HCT116 (cell line): Measurements from ENCODE around the gene CAMK1D. TPM values are rescaled to one million over a fixed set of nuclear protein-coding genes. Genes with fewer than 3 reads are reported as not detected.
A peak's percentile ranks its signal among the peaks of the same experiment; 100 is the strongest.

ENCODE experiments used
- ATAC-seq: fragments of 200-7000 bp; cut with Tn5 transposase; 2 replicates; pipeline ENCODE4 v1.9.1; 2020; ENCODE audit warnings: mild to moderate bottlenecking, moderate library complexity
- BruUV-seq: library from RNA; stranded (reverse); fragments of 400-500 nt; replicated peaks from 2 replicates; lab custom pipeline; 2021; lab: Mats Ljungman, UMichigan
- CTCF ChIA-PET: fragments of 300-600 bp; sonication (Branson Sonifier 250); formaldehyde crosslinking; loops from one replicate; lab custom pipeline; 2021; ENCODE audit warnings: antibody characterized with exemption; lab: Charles Lee
- POLR2A ChIA-PET: fragments of 300-600, 350-600 bp; sonication (Branson Sonifier 250); formaldehyde crosslinking; loops from one replicate; lab custom pipeline; 2021; ENCODE audit warnings: antibody characterized with exemption; lab: Charles Lee
- RAD21 ChIA-PET, 2 experiments: fragments of 300-600 bp; sonication (Branson Sonifier 250); formaldehyde crosslinking; loops; one replicate each; lab custom pipeline; 2023; ENCODE audit warnings: low total read pairs in 2 of 2; ENCODE audit not compliant: uncharacterized antibody in 2 of 2, unreplicated experiment in 2 of 2, low non-redundant PET in 1 of 2; lab: Charles Lee
- DNase-seq: peaks from one replicate; pipeline ENCODE4 v3.0.0-alpha.2; 2010; ENCODE audit warnings: low read depth, low spot score
- H2AFZ ChIP-seq: fragments of 200-600 bp; shearing (Covaris generic), sonication (generic); 2 replicates; pipeline ENCODE4 v1.6.1; 2017; ENCODE audit warnings: low read depth, mixed run types, mixed read lengths, antibody characterized with exemption, low read length; ENCODE audit not compliant: poor library complexity, severe bottlenecking
- H3K27ac ChIP-seq: 2 replicates; pipeline ENCODE4 v1.5.1; 2012; ENCODE audit warnings: low read depth, low read length
- H3K27me3 ChIP-seq: fragments of 200-600 bp; sonication (generic); 2 replicates; pipeline ENCODE4 v1.6.1; 2016; ENCODE audit warnings: mixed run types, low read length, mixed read lengths; ENCODE audit not compliant: insufficient read depth
- H3K36me3 ChIP-seq, 2 experiments: fragments of 200-500 bp in 1 of 2; fragments of 200-600 bp in 1 of 2; sonication (Bioruptor generic) in 1 of 2; sonication (generic) in 1 of 2; 2 replicates each; pipeline versions ENCODE4 v1.5.1 to v1.6.1; 2014 to 2016; ENCODE audit warnings: low read length in 2 of 2, inconsistent platforms in 1 of 2, mixed read lengths in 1 of 2, mixed run types in 1 of 2; ENCODE audit not compliant: insufficient read depth in 2 of 2, control insufficient read depth in 1 of 2
- H3K4me1 ChIP-seq, 2 experiments: fragments of 200-600 bp in 1 of 2; sonication (generic) in 1 of 2; 2 replicates each; pipeline versions ENCODE4 v1.5.1 to v1.6.1; 2012 to 2017; ENCODE audit warnings: low read length in 2 of 2, inconsistent platforms in 1 of 2, mild to moderate bottlenecking in 1 of 2, mixed read lengths in 1 of 2, mixed run types in 1 of 2, moderate library complexity in 1 of 2; ENCODE audit not compliant: insufficient read depth in 2 of 2, control insufficient read depth in 1 of 2
- H3K4me2 ChIP-seq: fragments of 200-600 bp; sonication (generic); 2 replicates; pipeline ENCODE4 v1.6.1; 2017; ENCODE audit warnings: mixed run types, low read length, mixed read lengths
- H3K4me3 ChIP-seq, 2 experiments: fragments of 200-600 bp in 1 of 2; sonication (generic) in 1 of 2; replicated peaks in 1 of 2; 2 replicates each; pipeline ENCODE4 v1.5.1; 2011 to 2016; ENCODE audit warnings: low read length in 2 of 2, control low read depth in 1 of 2, low read depth in 1 of 2, mild to moderate bottlenecking in 1 of 2, mixed read lengths in 1 of 2, mixed run types in 1 of 2
- H3K79me2 ChIP-seq: fragments of 200-600 bp; sonication (generic); 2 replicates; pipeline ENCODE4 v1.6.1; 2017; ENCODE audit warnings: mild to moderate bottlenecking, mixed run types, low read length, moderate library complexity, mixed read lengths; ENCODE audit not compliant: insufficient read depth
- H3K9ac ChIP-seq: fragments of 200-600 bp; sonication (generic); 2 replicates; pipeline ENCODE4 v1.6.1; 2016; ENCODE audit warnings: low read length, mixed read lengths
- H3K9me2 ChIP-seq: fragments of 200-600 bp; sonication (generic), shearing (Covaris generic); 2 replicates; pipeline ENCODE4 v1.6.1; 2017; ENCODE audit warnings: mixed run types, mild to moderate bottlenecking, moderate library complexity; ENCODE audit not compliant: insufficient read depth
- H3K9me3 ChIP-seq, 2 experiments: fragments of 200-500 bp in 1 of 2; fragments of 200-600 bp in 1 of 2; sonication (Bioruptor generic) in 1 of 2; sonication (generic) in 1 of 2; 2 replicates each; pipeline ENCODE4 v1.6.1; 2014 to 2017; ENCODE audit warnings: low read length in 2 of 2, mixed read lengths in 2 of 2, inconsistent platforms in 1 of 2, low read depth in 1 of 2, mild to moderate bottlenecking in 1 of 2, mixed run types in 1 of 2, moderate library complexity in 1 of 2; ENCODE audit not compliant: control insufficient read depth in 1 of 2, insufficient read depth in 1 of 2
- H4K20me1 ChIP-seq: fragments of 200-600 bp; sonication (generic), shearing (Covaris generic); 2 replicates; pipeline ENCODE4 v1.6.1; 2017; ENCODE audit warnings: mixed run types, mild to moderate bottlenecking, moderate library complexity; ENCODE audit not compliant: insufficient read depth
- CEBPB ChIP-seq: IDR thresholded peaks from 2 replicates; pipeline ENCODE4 v1.6.1; 2012; ENCODE audit warnings: low read depth
- ELF1 ChIP-seq: IDR thresholded peaks from 2 replicates; pipeline ENCODE4 v1.6.1; 2012; ENCODE audit warnings: low read depth, borderline replicate concordance
- EZH2 ChIP-seq: fragments of 200-600 bp; sonication (generic); IDR thresholded peaks from 2 replicates; pipeline ENCODE4 v1.6.1; 2017; ENCODE audit warnings: antibody characterized with exemption, mixed run types
- RAD21 ChIP-seq: IDR thresholded peaks from 2 replicates; pipeline ENCODE4 v1.6.1; 2012; ENCODE audit warnings: low read depth, mild to moderate bottlenecking
- intact Hi-C: fragments of 100-400 bp; cut with micrococcal nuclease; formaldehyde crosslinking; loops from 2 replicates; pipeline ENCODE4 v1.10.0; 2022
- total RNA-seq: library from RNA; stranded (reverse); gene quantifications from one replicate; pipeline ENCODE4 v1.2.1, GENCODE V29; 2021; ENCODE audit not compliant: unreplicated experiment
- TF ChIP-seq, protein P1 (sequence below): IDR thresholded peaks from 2 replicates; pipeline ENCODE4 v1.6.1; 2012

The CAMK1D gene
- total RNA-seq, 1 experiment from 2014 or later = 9.6 TPM

DNA sequence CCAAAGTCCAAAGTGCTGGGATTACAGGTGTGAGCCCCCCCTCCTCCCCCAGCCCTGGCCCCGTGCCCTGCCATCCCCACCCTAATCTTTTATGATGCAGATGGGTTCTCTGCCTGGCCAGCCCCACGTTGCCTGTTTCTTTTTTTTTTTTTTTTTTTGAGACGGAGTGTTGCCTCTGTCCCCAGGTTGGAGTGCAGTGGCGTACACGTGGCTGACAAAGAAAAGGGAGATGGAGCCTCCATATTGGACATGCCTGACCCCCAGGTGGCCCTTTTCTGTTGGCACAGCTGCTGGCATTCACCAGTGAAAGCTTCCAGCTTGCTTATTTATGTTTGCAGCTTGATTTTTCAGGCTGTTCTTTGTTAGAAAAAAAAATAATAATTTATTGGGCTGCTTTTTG lies 416.9 kb downstream of the CAMK1D start:
- POLR2A ChIA-PET = no interaction called here

DNA sequence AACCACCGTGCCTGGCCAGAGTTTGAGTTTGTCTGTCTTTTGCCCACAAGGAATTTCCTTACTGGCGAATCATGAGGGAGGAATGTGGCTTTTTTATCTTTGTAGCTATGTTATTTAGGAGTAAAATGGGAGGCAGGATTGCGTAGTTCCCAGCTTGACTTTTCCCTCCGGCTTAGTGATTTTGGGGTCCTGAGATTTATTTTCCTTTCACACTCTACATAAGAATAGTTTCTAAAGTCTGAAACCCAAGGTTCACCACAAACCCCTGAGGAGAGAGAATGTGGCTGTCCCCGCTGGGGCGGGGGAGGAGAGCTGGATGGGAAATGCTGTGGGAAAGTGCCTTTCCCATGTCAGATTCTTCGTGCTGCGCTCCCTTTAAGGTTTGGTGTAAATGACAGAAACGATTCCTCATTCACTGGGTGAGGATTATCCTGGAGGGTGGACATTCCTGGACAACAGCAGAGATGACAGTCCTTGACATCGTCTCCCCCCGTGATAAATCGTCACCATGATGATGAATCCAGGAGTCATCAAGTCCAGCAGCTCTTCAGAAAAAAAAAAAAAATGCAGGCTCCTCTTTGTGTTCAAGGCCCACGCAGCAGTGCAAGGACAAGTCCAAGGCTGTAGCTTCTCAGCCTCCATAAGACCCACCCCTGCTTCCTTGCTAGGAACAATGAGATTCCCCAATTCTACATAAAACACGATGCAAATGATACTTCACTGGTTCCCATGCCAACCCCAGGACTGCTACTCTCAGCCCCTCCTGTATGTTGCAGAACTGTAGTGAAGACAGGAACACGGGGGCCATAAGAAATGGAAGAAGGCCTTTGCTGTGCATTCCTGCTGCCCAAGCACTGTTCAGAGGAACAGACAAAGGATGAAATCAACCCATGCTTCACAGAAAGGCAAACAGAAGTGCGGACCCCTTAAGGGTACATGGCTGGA lies 419.1 kb downstream of the CAMK1D start:
- Histone ChIP-seq H3K9me3 (no peaks in the 10 kb centered on the region), H3K4me3 (no peak overlapping the region), H3K27ac (no peak overlapping the region), H3K4me2 (peak overlapping the region; percentile 27; the same call in 1 of the 2 replicates), H3K9ac (no peak overlapping the region), H3K9me2 (no peaks in the 10 kb centered on the region), H3K36me3 (no peaks in the 10 kb centered on the region), H3K27me3 (no peaks in the 10 kb centered on the region), H3K79me2 (no peaks in the 10 kb centered on the region), H3K4me1 (peaks cover 0 to 5% of the 10 kb centered on the region in 2 experiments; a peak in 1 of 4 replicates), H4K20me1 (no peaks in the 10 kb centered on the region), H2AFZ (no peak overlapping the region)
- ChIA-PET CTCF (interaction anchor here (1.4 kb wide), 1 partner anchor 14 kb away, joined by 4 read pairs; no protein-coding TSS in a partner anchor), POLR2A (no interaction called here), RAD21 (no interaction called here)
- no TSS peak for BruUV-seq
- TF ChIP-seq CEBPB = no peak
- TF ChIP-seq EZH2 = no peak
- intact Hi-C loops = no loop called here
- no peak for ATAC-seq
- no peak for DNase-seq

More for the DNA sequence above, 416.9 kb downstream of the CAMK1D start:
- TF ChIP-seq RAD21 (no peak), ELF1 (no peak)
- TF ChIP-seq, protein P1, sequence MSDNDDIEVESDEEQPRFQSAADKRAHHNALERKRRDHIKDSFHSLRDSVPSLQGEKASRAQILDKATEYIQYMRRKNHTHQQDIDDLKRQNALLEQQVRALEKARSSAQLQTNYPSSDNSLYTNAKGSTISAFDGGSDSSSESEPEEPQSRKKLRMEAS = no peak
- no peak overlapping the region for H3K9ac ChIP-seq
- no peak overlapping the region for H2AFZ ChIP-seq
- ATAC-seq = no peak
- no peaks in the 10 kb centered on the region for H3K27me3 ChIP-seq
- H3K79me2 ChIP-seq = no peaks in the 10 kb centered on the region
- H3K9me3 ChIP-seq = no peaks in the 10 kb centered on the region
- no peak for DNase-seq
- no peak overlapping the region for H3K27ac ChIP-seq
- H3K4me1 ChIP-seq = peaks cover 0 to 5% of the 10 kb centered on the region in 2 experiments; a peak in 1 of 4 replicates
- no peak overlapping the region for H3K4me2 ChIP-seq
- no peaks in the 10 kb centered on the region for H3K9me2 ChIP-seq
- ChIA-PET CTCF (no interaction called here), RAD21 (no interaction called here)
- intact Hi-C loops = no loop called here
- H3K36me3 ChIP-seq = no peaks in the 10 kb centered on the region
- no peak overlapping the region for H3K4me3 ChIP-seq
- no peaks in the 10 kb centered on the region for H4K20me1 ChIP-seq
- BruUV-seq = no TSS peak
